Ascending aorta (tissue), 2 donors: ENCODE results near the gene GP1BB. TPM values are rescaled to one million over a fixed set of nuclear protein-coding genes. Genes with fewer than 3 reads are reported as not detected.

Experiments used
- DNase-seq, 2 donors: peaks; one replicate each; pipeline ENCODE4 v3.0.0-alpha.2; 2019; ENCODE audit warnings: low spot score in 2 of 2
- H3K27ac ChIP-seq, 2 donors: fragments of 200-600 bp; sonication (generic); one replicate each; pipeline ENCODE4 v1.5.1; 2016 to 2017; ENCODE audit warnings: mild to moderate bottlenecking in 1 of 2
- H3K27me3 ChIP-seq: fragments of 200-600 bp; sonication (generic); one replicate; pipeline ENCODE4 v1.5.1; 2017
- H3K36me3 ChIP-seq, 2 donors: fragments of 200-600 bp; sonication (generic); one replicate each; pipeline ENCODE4 v1.5.1; 2016
- H3K4me1 ChIP-seq, 2 donors: fragments of 200-600 bp; sonication (generic); one replicate each; pipeline ENCODE4 v1.5.1; 2016 to 2017; ENCODE audit warnings: mild to moderate bottlenecking in 1 of 2
- H3K4me3 ChIP-seq, 2 donors: fragments of 200-600 bp; sonication (generic); one replicate each; pipeline ENCODE4 v1.5.1; 2016 to 2017; ENCODE audit warnings: mild to moderate bottlenecking in 1 of 2
- H3K9me3 ChIP-seq, 2 donors: fragments of 200-600 bp; sonication (generic); one replicate each; pipeline ENCODE4 v1.5.1; 2016
- intact Hi-C: fragments of 100-400 bp; cut with DNase I; formaldehyde crosslinking; loops from one replicate; pipeline ENCODE4 v1.15.1; 2023
- total RNA-seq: library from RNA; depleted of rRNA; stranded (reverse); fragments of >200 nt; gene quantifications from one replicate; pipeline ENCODE4 v1.1.0, GENCODE V29; 2016
- TF ChIP-seq, protein P1 (sequence below), 3 experiments: fragments of 200-600 bp in 2 of 3; fragments of 450-650 bp in 1 of 3; sonication (generic) in 2 of 3; IDR thresholded peaks; one replicate each; pipeline ENCODE4 v1.5.1; 2016 to 2019; ENCODE audit warnings: antibody characterized with exemption in 3 of 3, mild to moderate bottlenecking in 1 of 3, moderate library complexity in 1 of 3

The GP1BB gene
- total RNA-seq, 1 donor from 2014 or later: 50.2 TPM

DNA sequence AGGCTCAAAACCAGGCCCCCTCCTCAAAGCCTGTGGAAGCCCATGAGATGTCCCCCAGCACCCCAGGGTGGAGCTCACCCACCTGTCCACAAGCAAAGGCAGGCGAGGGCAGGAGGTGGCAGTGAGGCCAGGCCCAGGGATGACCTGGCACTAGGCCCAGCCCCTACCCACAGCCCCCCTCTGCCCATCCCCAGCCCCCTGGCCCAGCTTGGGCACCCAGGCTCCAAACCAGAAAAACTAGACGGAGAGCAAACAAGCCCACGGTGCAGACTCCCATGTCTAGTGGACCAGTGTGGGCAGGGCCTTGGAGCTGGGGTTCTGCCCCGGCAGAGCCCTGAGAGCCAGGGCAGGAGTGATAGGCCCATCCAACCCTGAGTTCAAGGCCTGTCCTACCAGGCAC, 20.3 kb downstream of the GP1BB start:
- no peaks in the 10 kb centered on the region for H3K9me3 ChIP-seq
- intact Hi-C loops: no loop called here
- no peaks in the 10 kb centered on the region for H3K27me3 ChIP-seq
- no peaks in the 10 kb centered on the region for H3K36me3 ChIP-seq
- no peak overlapping the region for H3K27ac ChIP-seq
- TF ChIP-seq, protein P1, sequence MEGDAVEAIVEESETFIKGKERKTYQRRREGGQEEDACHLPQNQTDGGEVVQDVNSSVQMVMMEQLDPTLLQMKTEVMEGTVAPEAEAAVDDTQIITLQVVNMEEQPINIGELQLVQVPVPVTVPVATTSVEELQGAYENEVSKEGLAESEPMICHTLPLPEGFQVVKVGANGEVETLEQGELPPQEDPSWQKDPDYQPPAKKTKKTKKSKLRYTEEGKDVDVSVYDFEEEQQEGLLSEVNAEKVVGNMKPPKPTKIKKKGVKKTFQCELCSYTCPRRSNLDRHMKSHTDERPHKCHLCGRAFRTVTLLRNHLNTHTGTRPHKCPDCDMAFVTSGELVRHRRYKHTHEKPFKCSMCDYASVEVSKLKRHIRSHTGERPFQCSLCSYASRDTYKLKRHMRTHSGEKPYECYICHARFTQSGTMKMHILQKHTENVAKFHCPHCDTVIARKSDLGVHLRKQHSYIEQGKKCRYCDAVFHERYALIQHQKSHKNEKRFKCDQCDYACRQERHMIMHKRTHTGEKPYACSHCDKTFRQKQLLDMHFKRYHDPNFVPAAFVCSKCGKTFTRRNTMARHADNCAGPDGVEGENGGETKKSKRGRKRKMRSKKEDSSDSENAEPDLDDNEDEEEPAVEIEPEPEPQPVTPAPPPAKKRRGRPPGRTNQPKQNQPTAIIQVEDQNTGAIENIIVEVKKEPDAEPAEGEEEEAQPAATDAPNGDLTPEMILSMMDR (IDR thresholded peaks at IDR 0.05): no peak
- DNase-seq: no peak
- H3K4me1 ChIP-seq: no peaks in the 10 kb centered on the region
- H3K4me3 ChIP-seq: no peak overlapping the region

DNA sequence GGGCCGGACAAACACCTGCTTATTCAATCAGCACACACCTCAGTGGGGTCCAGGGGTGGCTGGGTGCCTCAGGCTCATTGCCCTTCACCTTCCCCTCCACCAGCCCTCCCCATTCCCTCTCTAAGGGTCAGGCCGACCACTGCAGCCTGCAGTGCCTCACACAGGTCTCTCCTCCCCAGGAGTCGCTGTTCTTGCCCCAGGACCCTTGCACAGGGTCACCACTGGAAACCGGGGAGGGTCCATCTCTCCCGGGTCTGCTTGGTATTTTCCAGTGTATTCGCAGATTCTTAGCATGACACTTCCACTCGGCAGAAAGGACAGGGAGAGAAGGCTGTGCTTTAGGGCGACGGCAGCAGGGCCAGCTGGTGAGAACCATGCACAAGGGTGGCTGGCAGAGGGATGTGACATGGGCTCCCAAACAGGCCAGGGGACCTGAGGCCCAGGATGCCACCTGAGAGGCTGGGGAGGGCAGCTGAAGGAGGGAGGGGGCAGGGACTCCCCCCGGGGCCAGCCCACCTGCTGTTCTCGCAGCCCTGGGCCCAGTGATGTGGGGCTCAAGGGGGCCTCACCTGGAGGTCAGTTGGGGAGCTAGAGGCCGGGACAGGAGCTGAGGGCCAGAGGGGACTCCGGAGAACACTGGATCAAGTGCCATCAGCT, 21.1 kb downstream of the GP1BB start:
- Histone ChIP-seq H3K36me3 (no peaks in the 10 kb centered on the region), H3K27me3 (no peaks in the 10 kb centered on the region), H3K27ac (no peak overlapping the region), H3K9me3 (no peaks in the 10 kb centered on the region), H3K4me1 (no peaks in the 10 kb centered on the region), H3K4me3 (no peak overlapping the region)
- TF ChIP-seq, protein P1 (IDR thresholded peaks at IDR 0.05): no peak
- intact Hi-C loops: no loop called here
- DNase-seq: no peak

GRCh38 chr22:19745155-19746101, 22.1 kb downstream of the GP1BB start:
- Histone ChIP-seq H3K4me3 (no peak overlapping the region), H3K9me3 (no peaks in the 10 kb centered on the region), H3K27me3 (no peaks in the 10 kb centered on the region), H3K4me1 (no peaks in the 10 kb centered on the region), H3K36me3 (no peaks in the 10 kb centered on the region), H3K27ac (no peak overlapping the region)
- TF ChIP-seq, protein P1 (IDR thresholded peaks at IDR 0.05): no peak
- no peak for DNase-seq
- intact Hi-C loops: no loop called here

DNA sequence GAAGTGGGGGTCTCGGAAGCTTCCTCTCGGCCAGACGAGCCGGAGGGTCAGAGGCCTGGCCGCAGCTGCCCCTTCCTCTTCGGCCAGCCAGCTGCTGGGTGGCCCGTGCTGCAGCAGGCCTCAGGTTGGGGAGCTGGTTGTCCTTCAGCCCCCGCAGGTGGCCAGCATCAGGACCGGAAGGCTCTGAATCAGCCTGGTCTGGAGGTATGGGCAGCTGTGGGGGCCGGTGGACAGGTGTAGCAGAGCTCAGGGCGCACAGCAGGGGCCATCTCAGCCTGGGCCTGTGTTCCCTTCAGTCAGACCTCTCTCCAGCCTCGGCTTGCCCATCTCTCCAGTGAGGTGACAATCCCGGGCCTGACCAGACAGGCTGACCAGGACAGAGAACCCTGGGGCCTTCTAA, 23.4 kb downstream of the GP1BB start:
- DNase-seq: no peak
- intact Hi-C loops: no loop called here
- no peaks in the 10 kb centered on the region for H3K4me1 ChIP-seq
- no peaks in the 10 kb centered on the region for H3K27me3 ChIP-seq
- no peaks in the 10 kb centered on the region for H3K36me3 ChIP-seq
- no peaks in the 10 kb centered on the region for H3K9me3 ChIP-seq
- no peak overlapping the region for H3K4me3 ChIP-seq
- H3K27ac ChIP-seq: no peak overlapping the region
- TF ChIP-seq, protein P1 (IDR thresholded peaks at IDR 0.05): no peak

DNA sequence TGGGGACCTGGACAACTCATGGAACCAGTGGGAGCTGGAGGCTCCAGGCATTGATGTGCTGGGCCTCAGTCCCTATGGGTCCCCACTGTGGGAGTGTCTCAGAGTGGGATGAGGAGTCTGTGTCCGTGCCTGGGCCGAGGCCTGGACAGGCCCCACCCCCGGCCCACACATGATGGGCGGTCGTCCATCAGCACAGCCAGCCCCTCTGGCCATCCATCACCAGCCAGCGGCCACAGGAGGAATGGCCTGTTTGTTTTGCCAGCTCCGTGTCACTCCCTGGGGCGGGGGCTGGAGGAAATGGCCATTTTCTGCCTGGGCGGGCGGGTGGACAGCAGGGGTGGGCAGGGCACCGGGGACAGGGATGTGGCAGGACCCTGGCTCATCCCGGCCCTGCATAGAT, 24.2 kb downstream of the GP1BB start:
- Histone ChIP-seq H3K4me1 (no peaks in the 10 kb centered on the region), H3K9me3 (no peaks in the 10 kb centered on the region), H3K36me3 (no peaks in the 10 kb centered on the region), H3K4me3 (no peak overlapping the region), H3K27me3 (no peaks in the 10 kb centered on the region), H3K27ac (no peak overlapping the region)
- TF ChIP-seq, protein P1 (IDR thresholded peaks at IDR 0.05): no peak
- no peak for DNase-seq
- intact Hi-C loops: no loop called here
